SK-N-SH (cell line): Measurements from ENCODE around the gene CELSR1. TPM values are rescaled to one million over a fixed set of nuclear protein-coding genes. Genes with fewer than 3 reads are reported as not detected.

ENCODE experiments used
- CTCF ChIA-PET: fragments of 300-600, 350-600 bp; formaldehyde crosslinking; extraction: SDS; loops from one replicate; lab custom pipeline; 2021; lab: Yijun Ruan, JAX
- POLR2A ChIA-PET: fragments of 350-600 bp; sonication (Branson Sonifier 250); formaldehyde crosslinking; extraction: SDS; loops from one replicate; lab custom pipeline; 2020; ENCODE audit warnings: antibody characterized with exemption, inconsistent platforms; lab: Yijun Ruan, JAX
- DNase-seq: peaks from one replicate; pipeline ENCODE4 v3.0.0; 2012
- H2AFZ ChIP-seq: fragments of 200-600 bp; sonication (generic); 2 replicates; pipeline ENCODE4 v1.8.1; 2016; ENCODE audit warnings: antibody characterized with exemption, mild to moderate bottlenecking, low read depth
- H3F3A ChIP-seq: fragments of 200-600 bp; sonication (generic); replicated peaks from 2 replicates; pipeline ENCODE3; 2016; ENCODE audit warnings: antibody characterized with exemption, mild to moderate bottlenecking; ENCODE audit not compliant: insufficient read depth
- H3K27ac ChIP-seq, 2 experiments: fragments of 200-500 bp in 1 of 2; fragments of 200-600 bp in 1 of 2; sonication (Bioruptor generic) in 1 of 2; sonication (generic), shearing (Covaris generic) in 1 of 2; 2 replicates each; pipeline versions ENCODE4 v1.5.1 to v1.6.1; 2014 to 2016; ENCODE audit warnings: low read depth in 2 of 2, inconsistent platforms in 1 of 2, low read length in 1 of 2, mild to moderate bottlenecking in 1 of 2, mixed read lengths in 1 of 2
- H3K27me3 ChIP-seq: fragments of 200-600 bp; sonication (generic), shearing (Covaris generic); 2 replicates; pipeline ENCODE4 v1.6.1; 2016; ENCODE audit warnings: mixed run types; ENCODE audit not compliant: insufficient read depth
- H3K36me3 ChIP-seq, 2 experiments: fragments of 200-500 bp in 1 of 2; fragments of 200-600 bp in 1 of 2; sonication (Bioruptor generic) in 1 of 2; sonication (generic) in 1 of 2; replicated peaks in 1 of 2; 2 replicates each; pipeline versions ENCODE3 to v1.5.1; 2014 to 2016; ENCODE audit warnings: low read length in 1 of 2, mild to moderate bottlenecking in 1 of 2; ENCODE audit not compliant: insufficient read depth in 2 of 2, control insufficient read depth in 1 of 2
- H3K4me1 ChIP-seq, 2 experiments: fragments of 200-500 bp in 1 of 2; fragments of 200-600 bp in 1 of 2; sonication (Bioruptor generic) in 1 of 2; sonication (generic), shearing (Covaris generic) in 1 of 2; 2 replicates each; pipeline versions ENCODE4 v1.5.1 to v1.6.1; 2014 to 2016; ENCODE audit warnings: low read depth in 1 of 2, low read length in 1 of 2, mixed run types in 1 of 2; ENCODE audit not compliant: insufficient read depth in 2 of 2, control insufficient read depth in 1 of 2
- H3K4me2 ChIP-seq: fragments of 200-600 bp; sonication (generic), shearing (Covaris generic); 2 replicates; pipeline ENCODE4 v1.6.1; 2017; ENCODE audit warnings: mixed run types
- H3K4me3 ChIP-seq, 2 experiments: fragments of 200-500 bp in 1 of 2; fragments of 200-600 bp in 1 of 2; sonication (Bioruptor generic) in 1 of 2; sonication (generic), shearing (Covaris generic) in 1 of 2; 2 replicates each; pipeline versions ENCODE4 v1.5.1 to v1.8.1; 2014 to 2016; ENCODE audit warnings: low read depth in 2 of 2, inconsistent platforms in 1 of 2, low read length in 1 of 2, mild to moderate bottlenecking in 1 of 2, mixed read lengths in 1 of 2, moderate library complexity in 1 of 2
- H3K79me2 ChIP-seq: fragments of 200-600 bp; sonication (generic); 2 replicates; pipeline ENCODE4 v1.8.1; 2017; ENCODE audit warnings: mild to moderate bottlenecking; ENCODE audit not compliant: insufficient read depth
- H3K9ac ChIP-seq: fragments of 200-600 bp; sonication (generic); 2 replicates; pipeline ENCODE4 v1.6.1; 2017; ENCODE audit warnings: mixed run types
- H3K9me2 ChIP-seq: fragments of 200-600 bp; sonication (generic); 2 replicates; pipeline ENCODE4 v1.6.1; 2017; ENCODE audit warnings: mixed run types
- H3K9me3 ChIP-seq: fragments of 200-600 bp; sonication (generic); 2 replicates; pipeline ENCODE4 v1.6.1; 2017; ENCODE audit warnings: mixed run types, mild to moderate bottlenecking, moderate library complexity
- H4K20me1 ChIP-seq: fragments of 200-600 bp; sonication (generic); 2 replicates; pipeline ENCODE4 v1.6.1; 2017; ENCODE audit warnings: mild to moderate bottlenecking, mixed run types; ENCODE audit not compliant: insufficient read depth
- ELF1 ChIP-seq: IDR thresholded peaks from 2 replicates; pipeline ENCODE4 v1.4.0; 2012
- FOSL2 ChIP-seq: IDR thresholded peaks from 2 replicates; pipeline ENCODE4 v1.4.0; 2012; ENCODE audit warnings: low read depth, mild to moderate bottlenecking, moderate library complexity, borderline replicate concordance
- JUND ChIP-seq: IDR thresholded peaks from 2 replicates; pipeline ENCODE4 v1.4.0; 2012
- MXI1 ChIP-seq: IDR thresholded peaks from 2 replicates; pipeline ENCODE4 v1.6.1; 2012; ENCODE audit warnings: mild to moderate bottlenecking, low read depth, low read length, improper control_type of control experiment
- NRF1 ChIP-seq: IDR thresholded peaks from 2 replicates; pipeline ENCODE4 v1.6.1; 2012; ENCODE audit warnings: low read depth, mild to moderate bottlenecking, low read length
- POLR2AphosphoS5 ChIP-seq: IDR thresholded peaks from 2 replicates; pipeline ENCODE4 v1.6.1; 2012; ENCODE audit warnings: low read depth, low read length
- RCOR1 ChIP-seq: fragments of 150-350 bp; IDR thresholded peaks from 2 replicates; pipeline ENCODE4 v1.6.1; 2017; ENCODE audit warnings: antibody characterized with exemption, low read length
- RFX5 ChIP-seq: IDR thresholded peaks from 2 replicates; pipeline ENCODE4 v1.6.1; 2012; ENCODE audit warnings: mild to moderate bottlenecking, improper control_type of control experiment, low read length
- RXRA ChIP-seq: IDR thresholded peaks from 2 replicates; pipeline ENCODE4 v1.4.0; 2012; ENCODE audit warnings: low read depth, mild to moderate bottlenecking, borderline replicate concordance
- SIN3A ChIP-seq: IDR thresholded peaks from 2 replicates; pipeline ENCODE4 v1.6.1; 2012; ENCODE audit warnings: low read depth, mild to moderate bottlenecking, low read length, moderate library complexity, borderline replicate concordance
- SMC3 ChIP-seq: IDR thresholded peaks from 2 replicates; pipeline ENCODE4 v1.6.1; 2012; ENCODE audit warnings: low read depth, low read length, improper control_type of control experiment
- WGBS: methylation state at CpG from one replicate; pipeline ENCODE4 v1.1.6; 2017; ENCODE audit warnings: low lambda C conversion rate; 5-methylcytosine and 5-hydroxymethylcytosine counted together
- polyA plus RNA-seq, 3 experiments: library from polyadenylated mRNA; depleted of rRNA; stranded (reverse); fragments of >200 nt; gene quantifications; 2 replicates each; pipeline ENCODE4 v1.2.3, GENCODE V29; 2012
- TF ChIP-seq, protein P1 (sequence below): IDR thresholded peaks from 2 replicates; pipeline ENCODE4 v1.4.0; 2012; ENCODE audit warnings: low read depth, borderline replicate concordance
- TF ChIP-seq, protein P2 (sequence below): fragments of 150-350 bp; IDR thresholded peaks from 2 replicates; pipeline ENCODE4 v1.6.1; 2017; ENCODE audit warnings: antibody characterized with exemption, low read length, low read depth, borderline replicate concordance
- TF ChIP-seq, protein P3 (sequence below): IDR thresholded peaks from 2 replicates; pipeline ENCODE4; 2012
- TF ChIP-seq, protein P4 (sequence below): fragments of 150-350 bp; IDR thresholded peaks from 2 replicates; pipeline ENCODE4 v1.6.1; 2016; ENCODE audit warnings: mild to moderate bottlenecking, low read depth, low read length
- TF ChIP-seq, protein P5 (sequence below): IDR thresholded peaks from 2 replicates; pipeline ENCODE4 v1.6.1; 2012; ENCODE audit warnings: mild to moderate bottlenecking, low read depth, low read length, moderate library complexity
- TF ChIP-seq, protein P6 (sequence below): IDR thresholded peaks from 2 replicates; pipeline ENCODE4 v1.4.0; 2012; ENCODE audit warnings: low read depth, borderline replicate concordance

The CELSR1 gene
- polyA plus RNA-seq, 1 of the 3 experiments (the other 2 are of a cell fraction), result 5.0 TPM

DNA sequence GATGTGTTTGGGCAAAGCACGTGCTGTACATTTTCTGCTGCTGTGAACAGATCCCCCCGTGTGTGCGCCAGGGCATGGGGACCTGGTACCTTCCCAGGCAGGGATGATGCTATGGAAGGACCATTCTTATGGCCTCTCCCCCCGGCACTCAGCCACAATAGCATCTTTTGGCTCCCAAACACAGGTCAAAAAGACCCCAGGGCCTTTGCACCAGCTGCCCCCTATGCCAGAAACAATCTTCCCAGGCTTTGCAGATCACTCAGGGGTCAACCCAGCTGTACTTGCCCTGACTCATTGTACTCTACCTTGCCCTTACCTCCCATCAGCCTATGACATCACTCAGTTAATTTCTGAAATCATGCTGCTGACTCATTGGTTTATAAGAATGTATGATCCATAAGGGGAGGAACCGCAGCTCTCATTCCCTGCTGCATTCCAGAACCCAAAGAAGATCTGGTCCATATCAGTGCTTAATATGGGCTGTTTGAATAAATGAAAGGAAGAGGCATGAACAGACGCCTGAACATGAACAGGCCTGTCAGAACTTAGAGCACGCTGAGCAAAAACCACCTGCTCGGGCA lies 100.7 kb downstream of the CELSR1 start:
- no peaks in the 10 kb centered on the region for H3K27me3 ChIP-seq
- H3K27ac ChIP-seq, result no peak overlapping the region
- no peaks in the 10 kb centered on the region for H3K4me1 ChIP-seq
- no peak overlapping the region for H3K9ac ChIP-seq
- no peak overlapping the region for H3K4me2 ChIP-seq
- no peak for TF ChIP-seq POLR2AphosphoS5
- no peak for TF ChIP-seq RXRA
- peak; percentile 27; the same call in 1 of the 2 replicates for TF ChIP-seq FOSL2
- ChIA-PET CTCF (interaction anchor here (0.6 kb wide), 2 partner anchors 27 to 107 kb away, joined by 3 read pairs; no protein-coding TSS in a partner anchor), POLR2A (no interaction called here)
- H2AFZ ChIP-seq, result no peak overlapping the region
- H3K4me3 ChIP-seq, result no peak overlapping the region
- H3K36me3 ChIP-seq, result no peaks in the 10 kb centered on the region
- WGBS, result 67% methylated on average over 5 of the region's 8 CpGs
- no peaks in the 10 kb centered on the region for H4K20me1 ChIP-seq
- H3F3A ChIP-seq, result no peaks in the 10 kb centered on the region
- H3K79me2 ChIP-seq, result no peaks in the 10 kb centered on the region
- no peaks in the 10 kb centered on the region for H3K9me3 ChIP-seq
- H3K9me2 ChIP-seq, result no peaks in the 10 kb centered on the region
- no peak for DNase-seq

DNA sequence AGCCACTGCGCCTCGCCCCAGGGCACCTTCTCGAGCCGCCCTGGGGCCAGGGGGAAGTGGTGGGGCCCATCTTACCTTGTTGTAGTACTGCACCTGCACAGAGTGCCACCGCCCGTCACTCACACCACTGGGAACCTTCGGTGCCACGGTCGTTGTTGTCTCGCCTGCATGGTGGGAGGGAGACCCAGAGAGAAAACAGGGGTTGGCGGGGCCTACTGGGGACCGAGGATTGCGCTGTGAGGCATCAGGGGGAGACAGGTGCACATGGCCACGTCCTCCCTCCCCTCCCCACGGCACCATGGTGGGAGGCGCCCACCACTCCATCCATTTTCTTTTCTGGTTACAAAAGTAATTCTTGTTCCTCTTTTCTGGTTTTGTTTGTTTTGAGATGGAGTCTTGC lies 104.1 kb downstream of the CELSR1 start:
- H3K4me2 ChIP-seq, result no peak overlapping the region
- H3K9me2 ChIP-seq, result no peaks in the 10 kb centered on the region
- no peak for DNase-seq
- H3K36me3 ChIP-seq, result no peaks in the 10 kb centered on the region
- CTCF ChIA-PET, result no interaction called here
- no peaks in the 10 kb centered on the region for H3F3A ChIP-seq
- H3K27me3 ChIP-seq, result no peaks in the 10 kb centered on the region
- H4K20me1 ChIP-seq, result no peaks in the 10 kb centered on the region
- H3K27ac ChIP-seq, result no peak overlapping the region
- WGBS, result 63% methylated on average over 4 of the region's 16 CpGs
- H3K4me3 ChIP-seq, result no peak overlapping the region
- no peak overlapping the region for H2AFZ ChIP-seq
- POLR2A ChIA-PET, result no interaction called here
- H3K9ac ChIP-seq, result no peak overlapping the region
- no peaks in the 10 kb centered on the region for H3K4me1 ChIP-seq
- H3K9me3 ChIP-seq, result no peaks in the 10 kb centered on the region
- no peaks in the 10 kb centered on the region for H3K79me2 ChIP-seq
- TF ChIP-seq NRF1 (no peak), SMC3 (no peak), MXI1 (no peak), SIN3A (no peak), RCOR1 (no peak), JUND (no peak), ELF1 (no peak), RFX5 (no peak)
- TF ChIP-seq, protein P1, sequence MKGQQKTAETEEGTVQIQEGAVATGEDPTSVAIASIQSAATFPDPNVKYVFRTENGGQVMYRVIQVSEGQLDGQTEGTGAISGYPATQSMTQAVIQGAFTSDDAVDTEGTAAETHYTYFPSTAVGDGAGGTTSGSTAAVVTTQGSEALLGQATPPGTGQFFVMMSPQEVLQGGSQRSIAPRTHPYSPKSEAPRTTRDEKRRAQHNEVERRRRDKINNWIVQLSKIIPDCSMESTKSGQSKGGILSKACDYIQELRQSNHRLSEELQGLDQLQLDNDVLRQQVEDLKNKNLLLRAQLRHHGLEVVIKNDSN, result no peak
- TF ChIP-seq, protein P2, sequence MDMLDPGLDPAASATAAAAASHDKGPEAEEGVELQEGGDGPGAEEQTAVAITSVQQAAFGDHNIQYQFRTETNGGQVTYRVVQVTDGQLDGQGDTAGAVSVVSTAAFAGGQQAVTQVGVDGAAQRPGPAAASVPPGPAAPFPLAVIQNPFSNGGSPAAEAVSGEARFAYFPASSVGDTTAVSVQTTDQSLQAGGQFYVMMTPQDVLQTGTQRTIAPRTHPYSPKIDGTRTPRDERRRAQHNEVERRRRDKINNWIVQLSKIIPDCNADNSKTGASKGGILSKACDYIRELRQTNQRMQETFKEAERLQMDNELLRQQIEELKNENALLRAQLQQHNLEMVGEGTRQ, result no peak
- TF ChIP-seq, protein P3, sequence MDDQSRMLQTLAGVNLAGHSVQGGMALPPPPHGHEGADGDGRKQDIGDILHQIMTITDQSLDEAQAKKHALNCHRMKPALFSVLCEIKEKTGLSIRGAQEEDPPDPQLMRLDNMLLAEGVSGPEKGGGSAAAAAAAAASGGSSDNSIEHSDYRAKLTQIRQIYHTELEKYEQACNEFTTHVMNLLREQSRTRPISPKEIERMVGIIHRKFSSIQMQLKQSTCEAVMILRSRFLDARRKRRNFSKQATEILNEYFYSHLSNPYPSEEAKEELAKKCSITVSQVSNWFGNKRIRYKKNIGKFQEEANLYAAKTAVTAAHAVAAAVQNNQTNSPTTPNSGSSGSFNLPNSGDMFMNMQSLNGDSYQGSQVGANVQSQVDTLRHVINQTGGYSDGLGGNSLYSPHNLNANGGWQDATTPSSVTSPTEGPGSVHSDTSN, result no peak
- TF ChIP-seq, protein P4, sequence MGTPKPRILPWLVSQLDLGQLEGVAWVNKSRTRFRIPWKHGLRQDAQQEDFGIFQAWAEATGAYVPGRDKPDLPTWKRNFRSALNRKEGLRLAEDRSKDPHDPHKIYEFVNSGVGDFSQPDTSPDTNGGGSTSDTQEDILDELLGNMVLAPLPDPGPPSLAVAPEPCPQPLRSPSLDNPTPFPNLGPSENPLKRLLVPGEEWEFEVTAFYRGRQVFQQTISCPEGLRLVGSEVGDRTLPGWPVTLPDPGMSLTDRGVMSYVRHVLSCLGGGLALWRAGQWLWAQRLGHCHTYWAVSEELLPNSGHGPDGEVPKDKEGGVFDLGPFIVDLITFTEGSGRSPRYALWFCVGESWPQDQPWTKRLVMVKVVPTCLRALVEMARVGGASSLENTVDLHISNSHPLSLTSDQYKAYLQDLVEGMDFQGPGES, result no peak
- TF ChIP-seq, protein P5, sequence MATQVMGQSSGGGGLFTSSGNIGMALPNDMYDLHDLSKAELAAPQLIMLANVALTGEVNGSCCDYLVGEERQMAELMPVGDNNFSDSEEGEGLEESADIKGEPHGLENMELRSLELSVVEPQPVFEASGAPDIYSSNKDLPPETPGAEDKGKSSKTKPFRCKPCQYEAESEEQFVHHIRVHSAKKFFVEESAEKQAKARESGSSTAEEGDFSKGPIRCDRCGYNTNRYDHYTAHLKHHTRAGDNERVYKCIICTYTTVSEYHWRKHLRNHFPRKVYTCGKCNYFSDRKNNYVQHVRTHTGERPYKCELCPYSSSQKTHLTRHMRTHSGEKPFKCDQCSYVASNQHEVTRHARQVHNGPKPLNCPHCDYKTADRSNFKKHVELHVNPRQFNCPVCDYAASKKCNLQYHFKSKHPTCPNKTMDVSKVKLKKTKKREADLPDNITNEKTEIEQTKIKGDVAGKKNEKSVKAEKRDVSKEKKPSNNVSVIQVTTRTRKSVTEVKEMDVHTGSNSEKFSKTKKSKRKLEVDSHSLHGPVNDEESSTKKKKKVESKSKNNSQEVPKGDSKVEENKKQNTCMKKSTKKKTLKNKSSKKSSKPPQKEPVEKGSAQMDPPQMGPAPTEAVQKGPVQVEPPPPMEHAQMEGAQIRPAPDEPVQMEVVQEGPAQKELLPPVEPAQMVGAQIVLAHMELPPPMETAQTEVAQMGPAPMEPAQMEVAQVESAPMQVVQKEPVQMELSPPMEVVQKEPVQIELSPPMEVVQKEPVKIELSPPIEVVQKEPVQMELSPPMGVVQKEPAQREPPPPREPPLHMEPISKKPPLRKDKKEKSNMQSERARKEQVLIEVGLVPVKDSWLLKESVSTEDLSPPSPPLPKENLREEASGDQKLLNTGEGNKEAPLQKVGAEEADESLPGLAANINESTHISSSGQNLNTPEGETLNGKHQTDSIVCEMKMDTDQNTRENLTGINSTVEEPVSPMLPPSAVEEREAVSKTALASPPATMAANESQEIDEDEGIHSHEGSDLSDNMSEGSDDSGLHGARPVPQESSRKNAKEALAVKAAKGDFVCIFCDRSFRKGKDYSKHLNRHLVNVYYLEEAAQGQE, result no peak
- TF ChIP-seq, protein P6, sequence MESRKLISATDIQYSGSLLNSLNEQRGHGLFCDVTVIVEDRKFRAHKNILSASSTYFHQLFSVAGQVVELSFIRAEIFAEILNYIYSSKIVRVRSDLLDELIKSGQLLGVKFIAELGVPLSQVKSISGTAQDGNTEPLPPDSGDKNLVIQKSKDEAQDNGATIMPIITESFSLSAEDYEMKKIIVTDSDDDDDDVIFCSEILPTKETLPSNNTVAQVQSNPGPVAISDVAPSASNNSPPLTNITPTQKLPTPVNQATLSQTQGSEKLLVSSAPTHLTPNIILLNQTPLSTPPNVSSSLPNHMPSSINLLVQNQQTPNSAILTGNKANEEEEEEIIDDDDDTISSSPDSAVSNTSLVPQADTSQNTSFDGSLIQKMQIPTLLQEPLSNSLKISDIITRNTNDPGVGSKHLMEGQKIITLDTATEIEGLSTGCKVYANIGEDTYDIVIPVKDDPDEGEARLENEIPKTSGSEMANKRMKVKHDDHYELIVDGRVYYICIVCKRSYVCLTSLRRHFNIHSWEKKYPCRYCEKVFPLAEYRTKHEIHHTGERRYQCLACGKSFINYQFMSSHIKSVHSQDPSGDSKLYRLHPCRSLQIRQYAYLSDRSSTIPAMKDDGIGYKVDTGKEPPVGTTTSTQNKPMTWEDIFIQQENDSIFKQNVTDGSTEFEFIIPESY, result no peak
